H4 (cell line): ENCODE data around the gene FOXB1. TPM values are rescaled to one million over a fixed set of nuclear protein-coding genes. Genes with fewer than 3 reads are reported as not detected.

Source experiments
- DNase-seq: peaks from one replicate; pipeline ENCODE4 v3.0.0-alpha.2; 2015; ENCODE audit warnings: low spot score
- total RNA-seq: library from RNA; depleted of rRNA; stranded (reverse); fragments of >200 nt; shearing (Covaris generic); gene quantifications from 2 replicates; pipeline ENCODE4 v1.2.3, GENCODE V29; 2014

FOXB1 gene
- total RNA-seq, 1 experiment from 2014 or later = not detected

GRCh38 chr15:60020736-60021135 is 16.6 kb downstream of the FOXB1 start:
- no peak for DNase-seq

- DNase-seq = peak; percentile 60
These were observed 17.7 kb downstream of the FOXB1 start for GRCh38 chr15:60021589-60022378.

GRCh38 chr15:60022379-60022741 is 18.2 kb downstream of the FOXB1 start:
- no peak for DNase-seq

- DNase-seq = peak; percentile 15
These were observed 22.4 kb downstream of the FOXB1 start for GRCh38 chr15:60026555-60026954.

GRCh38 chr15:60035344-60035743 is 31.2 kb downstream of the FOXB1 start:
- DNase-seq = no peak

- DNase-seq = no peak
These were observed 35.2 kb downstream of the FOXB1 start for GRCh38 chr15:60039316-60039715.

GRCh38 chr15:60043744-60044435 is 39.8 kb downstream of the FOXB1 start:
- DNase-seq = no peak

GRCh38 chr15:60044636-60045270 is 40.6 kb downstream of the FOXB1 start:
- DNase-seq = peak; percentile 20

- DNase-seq = no peak
These were observed 43.6 kb downstream of the FOXB1 start for GRCh38 chr15:60047701-60048100.

- no peak for DNase-seq
These were observed 45.8 kb downstream of the FOXB1 start for GRCh38 chr15:60049948-60050347.

GRCh38 chr15:60052796-60053195 is 48.7 kb downstream of the FOXB1 start:
- DNase-seq = no peak

GRCh38 chr15:60054472-60054871 is 50.4 kb downstream of the FOXB1 start:
- no peak for DNase-seq
